WTC11 (cell line): ENCODE results near the gene IBSP. TPM values are rescaled to one million over a fixed set of nuclear protein-coding genes. Genes with fewer than 3 reads are reported as not detected.

Source experiments
- ATAC-seq: fragments of 200-7000 bp; cut with Tn5 transposase; 2 replicates; pipeline ENCODE4 v1.10.0; 2021; ENCODE audit warnings: mild to moderate bottlenecking, moderate library complexity
- CTCF ChIA-PET: fragments of 300-600 bp; sonication (Branson Sonifier 250); formaldehyde crosslinking; loops from one replicate; lab custom pipeline; 2021; ENCODE audit warnings: antibody characterized with exemption; lab: Charles Lee
- POLR2A ChIA-PET: fragments of 350-600 bp; sonication (Branson Sonifier 250); formaldehyde crosslinking; loops from one replicate; lab custom pipeline; 2021; ENCODE audit warnings: antibody characterized with exemption; lab: Charles Lee
- DNase-seq: peaks from one replicate; pipeline ENCODE4 v3.0.0; 2021; ENCODE audit warnings: low spot score
- H3K27ac Mint-ChIP-seq: 2 replicates; pipeline ENCODE4 v1.8.0; 2021; ENCODE audit warnings: mixed read lengths
- H3K27me3 Mint-ChIP-seq: 2 replicates; pipeline ENCODE4 v1.8.0; 2021; ENCODE audit warnings: low read depth, mild to moderate bottlenecking, moderate library complexity, mixed read lengths
- H3K36me3 Mint-ChIP-seq: 2 replicates; pipeline ENCODE4 v1.8.0; 2021; ENCODE audit warnings: mixed read lengths
- H3K4me1 Mint-ChIP-seq: 2 replicates; pipeline ENCODE4 v1.8.0; 2022; ENCODE audit warnings: mixed read lengths
- H3K4me3 Mint-ChIP-seq: 2 replicates; pipeline ENCODE4 v1.8.0; 2021; ENCODE audit warnings: mild to moderate bottlenecking, moderate library complexity, mixed read lengths
- H3K9me3 Mint-ChIP-seq: 2 replicates; pipeline ENCODE4 v1.8.0; 2021; ENCODE audit warnings: mixed read lengths
- ATF6 ChIP-seq: sonication (generic); formaldehyde crosslinking; IDR thresholded peaks from 2 replicates; pipeline ENCODE4 v1.8.1; 2023; ENCODE audit warnings: mild to moderate bottlenecking, missing genetic modification reagents
- CBFB ChIP-seq: sonication (generic); formaldehyde crosslinking; IDR thresholded peaks from 2 replicates; pipeline ENCODE4 v1.8.1; 2022; ENCODE audit warnings: mild to moderate bottlenecking, low read depth, missing genetic modification reagents
- ERG ChIP-seq: fragments of 250-450 bp; sonication (Bioruptor Pico); IDR thresholded peaks from 2 replicates; pipeline ENCODE4 v1.8.0; 2021; ENCODE audit warnings: mild to moderate bottlenecking
- FOXP4 ChIP-seq: sonication (generic); formaldehyde crosslinking; IDR thresholded peaks from 2 replicates; pipeline ENCODE4 v1.8.0; 2022; ENCODE audit warnings: mild to moderate bottlenecking, missing genetic modification reagents
- PREB ChIP-seq: sonication (generic); formaldehyde crosslinking; IDR thresholded peaks from 2 replicates; pipeline ENCODE4 v1.8.1; 2022; ENCODE audit warnings: mild to moderate bottlenecking, missing genetic modification reagents, moderate library complexity, borderline replicate concordance
- ZBTB43 ChIP-seq: sonication (generic); formaldehyde crosslinking; IDR thresholded peaks from 2 replicates; pipeline ENCODE4 v1.8.1; 2023; ENCODE audit warnings: mild to moderate bottlenecking, missing genetic modification reagents
- ZNF219 ChIP-seq: sonication (generic); formaldehyde crosslinking; IDR thresholded peaks from 2 replicates; pipeline ENCODE4 v1.8.0; 2023; ENCODE audit warnings: missing genetic modification reagents, mild to moderate bottlenecking, borderline replicate concordance
- ZNF671 ChIP-seq: fragments of 250-450 bp; sonication (Bioruptor Pico); IDR thresholded peaks from 2 replicates; pipeline ENCODE4 v1.8.0; 2021; ENCODE audit warnings: mild to moderate bottlenecking
- ZSCAN18 ChIP-seq: fragments of 250-450 bp; sonication (Bioruptor Pico); IDR thresholded peaks from 2 replicates; pipeline ENCODE4 v2.1.2; 2022; ENCODE audit warnings: mild to moderate bottlenecking, moderate library complexity
- total RNA-seq: library from RNA; stranded (reverse); gene quantifications from 3 replicates; pipeline ENCODE4 v1.2.3, GENCODE V29; 2021
- TF ChIP-seq, protein P1 (sequence below): sonication (generic); formaldehyde crosslinking; IDR thresholded peaks from 2 replicates; pipeline ENCODE4 v1.8.1; 2023; ENCODE audit warnings: mild to moderate bottlenecking, missing genetic modification reagents, moderate library complexity
- TF ChIP-seq, protein P2 (sequence below): fragments of 200-600 bp; IDR thresholded peaks from 2 replicates; pipeline ENCODE4 v1.8.0; 2022; ENCODE audit warnings: antibody characterized with exemption
- TF ChIP-seq, protein P3 (sequence below): sonication (generic); formaldehyde crosslinking; IDR thresholded peaks from 2 replicates; pipeline ENCODE4 v1.8.0; 2023; ENCODE audit warnings: mild to moderate bottlenecking, missing genetic modification reagents

The IBSP gene
- total RNA-seq, 1 experiment from 2014 or later: not detected

DNA sequence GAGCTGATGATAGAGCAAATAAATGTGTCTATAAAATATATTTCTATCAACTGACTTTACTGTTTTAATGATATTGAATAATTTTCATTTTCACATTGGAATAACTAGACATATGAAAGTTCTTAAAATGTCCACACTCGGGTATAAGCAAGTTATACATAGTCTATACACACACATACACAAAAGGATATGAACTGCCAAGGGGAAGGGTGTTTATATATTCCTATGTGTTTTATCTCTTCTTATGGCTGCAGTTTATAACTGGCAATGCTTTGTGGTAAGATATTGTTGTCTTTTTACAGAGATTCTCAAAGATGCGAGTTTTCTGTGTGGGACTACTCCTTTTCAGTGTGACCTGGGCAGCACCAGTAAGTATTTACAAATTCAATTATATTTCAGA lies 35.0 kb downstream of the IBSP start:
- H3K27ac Mint-ChIP-seq: no peak overlapping the region
- TF ChIP-seq, protein P1, sequence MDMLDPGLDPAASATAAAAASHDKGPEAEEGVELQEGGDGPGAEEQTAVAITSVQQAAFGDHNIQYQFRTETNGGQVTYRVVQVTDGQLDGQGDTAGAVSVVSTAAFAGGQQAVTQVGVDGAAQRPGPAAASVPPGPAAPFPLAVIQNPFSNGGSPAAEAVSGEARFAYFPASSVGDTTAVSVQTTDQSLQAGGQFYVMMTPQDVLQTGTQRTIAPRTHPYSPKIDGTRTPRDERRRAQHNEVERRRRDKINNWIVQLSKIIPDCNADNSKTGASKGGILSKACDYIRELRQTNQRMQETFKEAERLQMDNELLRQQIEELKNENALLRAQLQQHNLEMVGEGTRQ (CRISPR knock-in tag): no peak
- no peak for TF ChIP-seq ZNF671
- no peak for TF ChIP-seq ERG (CRISPR knock-in tag)
- no peak for TF ChIP-seq PREB (CRISPR knock-in tag)
- TF ChIP-seq, protein P2, sequence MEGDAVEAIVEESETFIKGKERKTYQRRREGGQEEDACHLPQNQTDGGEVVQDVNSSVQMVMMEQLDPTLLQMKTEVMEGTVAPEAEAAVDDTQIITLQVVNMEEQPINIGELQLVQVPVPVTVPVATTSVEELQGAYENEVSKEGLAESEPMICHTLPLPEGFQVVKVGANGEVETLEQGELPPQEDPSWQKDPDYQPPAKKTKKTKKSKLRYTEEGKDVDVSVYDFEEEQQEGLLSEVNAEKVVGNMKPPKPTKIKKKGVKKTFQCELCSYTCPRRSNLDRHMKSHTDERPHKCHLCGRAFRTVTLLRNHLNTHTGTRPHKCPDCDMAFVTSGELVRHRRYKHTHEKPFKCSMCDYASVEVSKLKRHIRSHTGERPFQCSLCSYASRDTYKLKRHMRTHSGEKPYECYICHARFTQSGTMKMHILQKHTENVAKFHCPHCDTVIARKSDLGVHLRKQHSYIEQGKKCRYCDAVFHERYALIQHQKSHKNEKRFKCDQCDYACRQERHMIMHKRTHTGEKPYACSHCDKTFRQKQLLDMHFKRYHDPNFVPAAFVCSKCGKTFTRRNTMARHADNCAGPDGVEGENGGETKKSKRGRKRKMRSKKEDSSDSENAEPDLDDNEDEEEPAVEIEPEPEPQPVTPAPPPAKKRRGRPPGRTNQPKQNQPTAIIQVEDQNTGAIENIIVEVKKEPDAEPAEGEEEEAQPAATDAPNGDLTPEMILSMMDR: no peak
- TF ChIP-seq CBFB: no peak
- no peak for TF ChIP-seq FOXP4 (CRISPR knock-in tag)
- TF ChIP-seq ZSCAN18: no peak
- TF ChIP-seq, all 79 proteins: peak for 0
- ATAC-seq (no peak), DNase-seq (no peak)
- no peaks in the 10 kb centered on the region for H3K27me3 Mint-ChIP-seq
- H3K4me1 Mint-ChIP-seq: peaks cover 21% of the 10 kb centered on the region
- ChIA-PET POLR2A (no interaction called here), CTCF (interaction anchor here (1.2 kb wide), 1 partner anchor 14 kb away, joined by 3 read pairs; no protein-coding TSS in a partner anchor)
- H3K36me3 Mint-ChIP-seq: no peaks in the 10 kb centered on the region
- H3K4me3 Mint-ChIP-seq: no peak overlapping the region
- H3K9me3 Mint-ChIP-seq: peaks cover 6% of the 10 kb centered on the region; the same call in 1 of the 2 replicates

GRCh38 chr4:87835197-87835596 lies 35.8 kb downstream of the IBSP start:
- ChIA-PET CTCF (no interaction called here), POLR2A (no interaction called here)
- H3K9me3 Mint-ChIP-seq: peaks cover 2% of the 10 kb centered on the region; the same call in 1 of the 2 replicates
- DNase-seq: no peak
- H3K4me3 Mint-ChIP-seq: no peak overlapping the region
- no peak for TF ChIP-seq PREB (CRISPR knock-in tag)
- TF ChIP-seq, protein P3, sequence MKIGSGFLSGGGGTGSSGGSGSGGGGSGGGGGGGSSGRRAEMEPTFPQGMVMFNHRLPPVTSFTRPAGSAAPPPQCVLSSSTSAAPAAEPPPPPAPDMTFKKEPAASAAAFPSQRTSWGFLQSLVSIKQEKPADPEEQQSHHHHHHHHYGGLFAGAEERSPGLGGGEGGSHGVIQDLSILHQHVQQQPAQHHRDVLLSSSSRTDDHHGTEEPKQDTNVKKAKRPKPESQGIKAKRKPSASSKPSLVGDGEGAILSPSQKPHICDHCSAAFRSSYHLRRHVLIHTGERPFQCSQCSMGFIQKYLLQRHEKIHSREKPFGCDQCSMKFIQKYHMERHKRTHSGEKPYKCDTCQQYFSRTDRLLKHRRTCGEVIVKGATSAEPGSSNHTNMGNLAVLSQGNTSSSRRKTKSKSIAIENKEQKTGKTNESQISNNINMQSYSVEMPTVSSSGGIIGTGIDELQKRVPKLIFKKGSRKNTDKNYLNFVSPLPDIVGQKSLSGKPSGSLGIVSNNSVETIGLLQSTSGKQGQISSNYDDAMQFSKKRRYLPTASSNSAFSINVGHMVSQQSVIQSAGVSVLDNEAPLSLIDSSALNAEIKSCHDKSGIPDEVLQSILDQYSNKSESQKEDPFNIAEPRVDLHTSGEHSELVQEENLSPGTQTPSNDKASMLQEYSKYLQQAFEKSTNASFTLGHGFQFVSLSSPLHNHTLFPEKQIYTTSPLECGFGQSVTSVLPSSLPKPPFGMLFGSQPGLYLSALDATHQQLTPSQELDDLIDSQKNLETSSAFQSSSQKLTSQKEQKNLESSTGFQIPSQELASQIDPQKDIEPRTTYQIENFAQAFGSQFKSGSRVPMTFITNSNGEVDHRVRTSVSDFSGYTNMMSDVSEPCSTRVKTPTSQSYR (CRISPR knock-in tag): no peak
- TF ChIP-seq ATF6 (CRISPR knock-in tag): no peak
- no peak for TF ChIP-seq ZBTB43 (CRISPR knock-in tag)
- no peak for TF ChIP-seq ZNF219 (CRISPR knock-in tag)
- TF ChIP-seq, all 79 proteins: peak for 0
- no peaks in the 10 kb centered on the region for H3K27me3 Mint-ChIP-seq
- H3K27ac Mint-ChIP-seq: no peak overlapping the region
- H3K36me3 Mint-ChIP-seq: no peaks in the 10 kb centered on the region
- ATAC-seq: no peak
- H3K4me1 Mint-ChIP-seq: peaks cover 25% of the 10 kb centered on the region
